H1 (cell line): Measurements from ENCODE around the gene DNLZ. TPM values are rescaled to one million over a fixed set of nuclear protein-coding genes. Genes with fewer than 3 reads are reported as not detected.

Experiments used
- CTCF ChIA-PET: fragments of 300-600 bp; sonication (Branson Sonifier 250); formaldehyde crosslinking; loops from one replicate; lab custom pipeline; 2021; ENCODE audit not compliant: partially characterized antibody; lab: Charles Lee
- POLR2A ChIA-PET: fragments of 300-600 bp; sonication (Branson Sonifier 250); formaldehyde crosslinking; loops from one replicate; lab custom pipeline; 2021; ENCODE audit warnings: inconsistent platforms; ENCODE audit not compliant: partially characterized antibody; lab: Charles Lee
- DNase-seq, 2 experiments: peaks; one replicate each; pipeline versions ENCODE4 v3.0.0 to v3.0.0-alpha.2; 2010 to 2022; ENCODE audit warnings: low spot score in 2 of 2, low read depth in 1 of 2, mixed read lengths in 1 of 2
- FAIRE-seq: peaks from 2 replicates; lab custom pipeline; 2011; peaks lifted over from hg19 to GRCh38; lab: Jason Lieb, UNC
- H2AFZ ChIP-seq: 2 replicates; pipeline ENCODE4 v1.8.1; 2012; ENCODE audit warnings: low read length, inconsistent platforms
- H2AK5ac ChIP-seq: 2 replicates; pipeline ENCODE4 v1.6.1; 2013; ENCODE audit warnings: low read depth, low read length
- H2BK120ac ChIP-seq: replicated peaks from 2 replicates; pipeline ENCODE3; 2013; ENCODE audit warnings: low read depth, low read length, inconsistent platforms
- H2BK12ac ChIP-seq: 2 replicates; pipeline ENCODE4 v1.6.1; 2013; ENCODE audit warnings: low read depth, low read length
- H2BK15ac ChIP-seq: 2 replicates; pipeline ENCODE4 v1.6.1; 2013; ENCODE audit warnings: low read length
- H2BK20ac ChIP-seq: 2 replicates; pipeline ENCODE4 v1.6.1; 2013; ENCODE audit warnings: low read length
- H2BK5ac ChIP-seq: 2 replicates; pipeline ENCODE4 v1.6.1; 2013; ENCODE audit warnings: low read depth, low read length
- H3K14ac ChIP-seq: 2 replicates; pipeline ENCODE4 v1.6.1; 2013; ENCODE audit warnings: inconsistent platforms; ENCODE audit not compliant: insufficient read length
- H3K18ac ChIP-seq: 2 replicates; pipeline ENCODE4 v1.6.1; 2013; ENCODE audit warnings: low read length; ENCODE audit errors: extremely low read depth
- H3K23ac ChIP-seq: 2 replicates; pipeline ENCODE4 v1.6.1; 2013; ENCODE audit warnings: inconsistent platforms; ENCODE audit not compliant: insufficient read length
- H3K23me2 ChIP-seq: 2 replicates; pipeline ENCODE4 v1.6.1; 2013; ENCODE audit warnings: low read depth, low read length
- H3K27ac ChIP-seq: 2 replicates; pipeline ENCODE4 v1.6.1; 2011; ENCODE audit warnings: low read depth, low read length, inconsistent platforms
- H3K27me3 ChIP-seq, 4 experiments: replicated peaks in 1 of 4; 1 replicate in 1 of 4; 2 replicates in 3 of 4; pipeline versions ENCODE4 v1.6.1 to v1.8.1; 2011 to 2013; ENCODE audit warnings: low read length in 3 of 4, mild to moderate bottlenecking in 3 of 4, inconsistent platforms in 2 of 4, mixed read lengths in 2 of 4, moderate library complexity in 1 of 4; ENCODE audit not compliant: control insufficient read depth in 3 of 4, insufficient read depth in 3 of 4; ENCODE audit errors: extremely low read depth in 1 of 4
- H3K36me3 ChIP-seq, 4 experiments: 2 replicates each; pipeline versions ENCODE4 v1.6.1 to v1.8.1; 2011 to 2013; ENCODE audit warnings: mild to moderate bottlenecking in 4 of 4, low read length in 3 of 4, moderate library complexity in 2 of 4, control low read depth in 1 of 4, inconsistent platforms in 1 of 4; ENCODE audit not compliant: insufficient read depth in 4 of 4, control insufficient read depth in 2 of 4
- H3K4ac ChIP-seq: replicated peaks from 2 replicates; pipeline ENCODE3; 2013; ENCODE audit warnings: low read length, low read depth, mixed read lengths, inconsistent platforms; ENCODE audit not compliant: insufficient read length
- H3K4me1 ChIP-seq, 4 experiments: replicated peaks in 1 of 4; 1 replicate in 1 of 4; 2 replicates in 3 of 4; pipeline versions ENCODE4 v1.6.1 to v1.8.1; 2011 to 2013; ENCODE audit warnings: low read length in 3 of 4, inconsistent platforms in 2 of 4, mixed read lengths in 1 of 4; ENCODE audit not compliant: insufficient read depth in 4 of 4, control insufficient read depth in 3 of 4
- H3K4me2 ChIP-seq, 2 experiments: 2 replicates each; pipeline versions ENCODE4 v1.6.1 to v1.8.1; 2011 to 2013; ENCODE audit warnings: low read depth in 2 of 2, low read length in 2 of 2, control low read depth in 1 of 2, inconsistent platforms in 1 of 2, mild to moderate bottlenecking in 1 of 2; ENCODE audit not compliant: insufficient read depth in 1 of 2
- H3K4me3 ChIP-seq, 4 experiments: fragments of 200-600, 300-600 bp in 1 of 4; sonication (generic), shearing (Covaris generic), sonication (Bioruptor Twin) in 1 of 4; 2 replicates each; pipeline versions ENCODE4 v1.5.1 to v1.8.1; 2011 to 2016; ENCODE audit warnings: low read length in 4 of 4, low read depth in 3 of 4, control low read depth in 2 of 4, inconsistent platforms in 2 of 4, mild to moderate bottlenecking in 2 of 4, mixed read lengths in 1 of 4, moderate library complexity in 1 of 4; ENCODE audit not compliant: insufficient read depth in 2 of 4; ENCODE audit errors: extremely low read depth in 1 of 4
- H3K56ac ChIP-seq: replicated peaks from 2 replicates; pipeline ENCODE3; 2013; ENCODE audit warnings: low read depth, mild to moderate bottlenecking, mixed read lengths, low read length, inconsistent platforms; ENCODE audit not compliant: insufficient read length
- H3K79me1 ChIP-seq: 2 replicates; pipeline ENCODE4 v1.6.1; 2013; ENCODE audit warnings: low read depth, low read length, control low read depth
- H3K79me2 ChIP-seq, 2 experiments: 2 replicates each; pipeline versions ENCODE4 v1.6.1 to v1.8.1; 2012 to 2013; ENCODE audit warnings: low read length in 2 of 2, mild to moderate bottlenecking in 2 of 2, inconsistent platforms in 1 of 2; ENCODE audit not compliant: insufficient read depth in 2 of 2, control insufficient read depth in 1 of 2
- H3K9ac ChIP-seq, 4 experiments: replicated peaks in 1 of 4; 1 replicate in 1 of 4; 2 replicates in 3 of 4; pipeline versions ENCODE4 v1.6.1 to v1.8.1; 2011 to 2013; ENCODE audit warnings: low read depth in 3 of 4, low read length in 3 of 4, control low read depth in 2 of 4, mild to moderate bottlenecking in 2 of 4, moderate library complexity in 2 of 4, inconsistent platforms in 1 of 4; ENCODE audit errors: extremely low read depth in 1 of 4
- H3K9me3 ChIP-seq, 2 experiments: 2 replicates each; pipeline versions ENCODE4 v1.6.1 to v1.8.1; 2012 to 2013; ENCODE audit warnings: mild to moderate bottlenecking in 2 of 2, moderate library complexity in 2 of 2, control low read depth in 1 of 2, inconsistent platforms in 1 of 2, low read depth in 1 of 2, low read length in 1 of 2, mixed read lengths in 1 of 2; ENCODE audit not compliant: insufficient read depth in 2 of 2
- H4K20me1 ChIP-seq, 2 experiments: replicated peaks in 1 of 2; 2 replicates each; pipeline versions ENCODE3 to v1.8.1; 2011 to 2013; ENCODE audit warnings: inconsistent platforms in 2 of 2, low read length in 2 of 2, mild to moderate bottlenecking in 1 of 2; ENCODE audit not compliant: insufficient read depth in 2 of 2, control insufficient read depth in 1 of 2
- H4K5ac ChIP-seq: 2 replicates; pipeline ENCODE4 v1.6.1; 2013; ENCODE audit warnings: low read length, low read depth, mixed read lengths, inconsistent platforms; ENCODE audit not compliant: insufficient read length
- H4K8ac ChIP-seq: 2 replicates; pipeline ENCODE4 v1.8.0; 2013; ENCODE audit warnings: mild to moderate bottlenecking, moderate library complexity, low read length, inconsistent platforms; ENCODE audit not compliant: insufficient read depth; ENCODE audit errors: extremely low read depth
- H4K91ac ChIP-seq: replicated peaks from 2 replicates; pipeline ENCODE3; 2013; ENCODE audit warnings: low read length, mixed read lengths, inconsistent platforms; ENCODE audit not compliant: insufficient read length
- CBX5 ChIP-seq: fragments of 300-800, 300-1000 bp; sonication (generic); IDR thresholded peaks from 2 replicates; pipeline ENCODE4 v1.7.1; 2016; ENCODE audit warnings: antibody characterized with exemption, low read length, low read depth
- CTCF ChIP-seq, 3 experiments: IDR thresholded peaks; 1 replicate in 2 of 3; 2 replicates in 1 of 3; pipeline versions ENCODE4 v1.5.1 to v1.6.1; 2011; ENCODE audit warnings: low read length in 3 of 3, mild to moderate bottlenecking in 3 of 3, inconsistent platforms in 2 of 3, low read depth in 1 of 3, moderate library complexity in 1 of 3; ENCODE audit not compliant: insufficient read depth in 1 of 3; ENCODE audit errors: control extremely low read depth in 1 of 3
- EZH2 ChIP-seq: fragments of 200-600 bp; sonication (generic); IDR thresholded peaks from 2 replicates; pipeline ENCODE4 v1.7.1; 2012; ENCODE audit warnings: low read depth, mild to moderate bottlenecking, moderate library complexity, low read length, inconsistent platforms; ENCODE audit not compliant: severe bottlenecking
- JUN ChIP-seq: IDR thresholded peaks from 2 replicates; pipeline ENCODE4 v1.6.1; 2011; ENCODE audit warnings: low read depth, mild to moderate bottlenecking, improper control_type of control experiment, low read length
- KDM1A ChIP-seq: fragments of 200-600, 300-600 bp; sonication (generic); IDR thresholded peaks from 2 replicates; pipeline ENCODE4 v1.7.1; 2016; ENCODE audit warnings: mild to moderate bottlenecking, low read length, borderline replicate concordance
- POU5F1 ChIP-seq: IDR thresholded peaks from 2 replicates; pipeline ENCODE4 v1.6.1; 2011; ENCODE audit warnings: low read depth, mild to moderate bottlenecking, low read length, moderate library complexity
- RFX5 ChIP-seq: IDR thresholded peaks from 2 replicates; pipeline ENCODE4 v1.6.1; 2011; ENCODE audit warnings: low read depth, low read length, improper control_type of control experiment, borderline replicate concordance
- RNF2 ChIP-seq: fragments of 200-900, 300-1000 bp; sonication (generic); IDR thresholded peaks from 2 replicates; pipeline ENCODE4 v1.7.1; 2016; ENCODE audit warnings: borderline replicate concordance, low read depth, mild to moderate bottlenecking, antibody characterized with exemption, low read length; ENCODE audit not compliant: poor library complexity, severe bottlenecking; ENCODE audit errors: missing control alignments
- SIRT6 ChIP-seq: IDR thresholded peaks from one replicate; pipeline ENCODE4 v1.7.1; 2012; ENCODE audit warnings: low read length, inconsistent platforms
- SRF ChIP-seq: IDR thresholded peaks from 2 replicates; pipeline ENCODE4 v1.6.1; 2011; ENCODE audit warnings: mild to moderate bottlenecking, low read depth, low read length, moderate library complexity
- TCF12 ChIP-seq: IDR thresholded peaks from 2 replicates; pipeline ENCODE4 v1.6.1; 2011; ENCODE audit warnings: low read depth, mild to moderate bottlenecking, low read length
- WGBS, 2 experiments: shearing (Covaris generic) in 1 of 2; methylation state at CpG; one replicate each; pipeline versions ENCODE4 v1.1.6 to v1.1.7; 2013 to 2015; ENCODE audit warnings: low lambda C conversion rate in 2 of 2, mixed read lengths in 2 of 2, inconsistent platforms in 1 of 2, low coverage in 1 of 2, missing lambda C conversion rate in 1 of 2; ENCODE audit not compliant: insufficient replicate concordance in 2 of 2, insufficient coverage in 1 of 2, insufficient read length in 1 of 2; ENCODE audit errors: extremely low coverage in 1 of 2, missing lambda C conversion rate in 1 of 2; 5-methylcytosine and 5-hydroxymethylcytosine counted together
- polyA plus RNA-seq, 7 experiments: library from polyadenylated mRNA; depleted of rRNA in 3 of 7; stranded (reverse) in 5 of 7; unstranded in 2 of 7; fragments of >200 nt in 5 of 7; fragments of 200-250 nt in 2 of 7; gene quantifications; 1 replicate in 5 of 7; 2 replicates in 1 of 7; 4 replicates in 1 of 7; pipeline versions ENCODE4 v1.2.1 to v1.2.3, GENCODE V29; 2011 to 2013; ENCODE audit warnings: missing spikeins in 2 of 7, mixed read lengths in 2 of 7
- total RNA-seq: library from RNA; stranded (reverse); fragmentation: NEBNext Ultra II Directional; extraction: Animal tissue kit (Norgen Biotek cat#: 25700); gene quantifications from 2 replicates; pipeline ENCODE4 v1.2.1, GENCODE V29; 2021

DNLZ gene
- total and polyA plus RNA-seq, 2 of the 8 experiments (the other 6 are each of a cell fraction or from before 2014, with no cell fraction given): 11.6 to 17.9 TPM

GRCh38 chr9:136379401-136379800, 15.9 kb upstream of the DNLZ start:
- no peaks in the 10 kb centered on the region for H3K27me3 ChIP-seq
- H3K14ac ChIP-seq: no peak overlapping the region
- no peak overlapping the region for H2BK120ac ChIP-seq
- H2AFZ ChIP-seq: no peak overlapping the region
- no peaks in the 10 kb centered on the region for H3K4me1 ChIP-seq
- no peak for TF ChIP-seq KDM1A
- TF ChIP-seq CBX5: no peak
- no peak for TF ChIP-seq RFX5
- no peak for TF ChIP-seq EZH2
- no peak for TF ChIP-seq SIRT6
- TF ChIP-seq RNF2: no peak
- TF ChIP-seq CTCF (IDR thresholded peaks at IDR 0.05; ENCODE audit: control extremely low read depth in 1 of 3, insufficient read depth in 1 of 3, low read depth in 1 of 3, low read length in 3 of 3): no peak
- no peak for TF ChIP-seq SRF
- TF ChIP-seq POU5F1: no peak
- TF ChIP-seq JUN: no peak
- no peak for TF ChIP-seq TCF12
- no peak overlapping the region for H2BK20ac ChIP-seq
- no peak overlapping the region for H3K23ac ChIP-seq
- H3K4me3 ChIP-seq: no peak overlapping the region
- H2BK12ac ChIP-seq: no peak overlapping the region
- H3K36me3 ChIP-seq: peaks cover 6 to 56% (median 24%) of the 10 kb centered on the region in 4 experiments; a peak in 7 of 8 replicates
- H2BK5ac ChIP-seq: no peak overlapping the region
- H3K9me3 ChIP-seq: no peaks in the 10 kb centered on the region
- FAIRE-seq (no peak), DNase-seq (no peak)
- peaks cover 7 to 14% of the 10 kb centered on the region in 2 experiments for H4K20me1 ChIP-seq
- H2AK5ac ChIP-seq: no peak overlapping the region
- no peak overlapping the region for H4K5ac ChIP-seq
- H3K4ac ChIP-seq: no peak overlapping the region
- ChIA-PET CTCF (interaction anchor here (1.1 to 2.2 kb wide), 3 partner anchors 13 to 107 kb away, joined by 3 to 10 read pairs (median 6); no protein-coding TSS in a partner anchor), POLR2A (interaction anchor here (1.1 to 3.2 kb wide), 6 partner anchors 7 to 79 kb away, joined by 3 to 19 read pairs (median 8); partner anchors contain the start of gene SNAPC4)
- H3K79me1 ChIP-seq: no peaks in the 10 kb centered on the region; the same call in 1 of the 2 replicates
- 0 out of 2 replicates have a peak overlapping the region, but pooled peaks have one; percentile 14 for H4K8ac ChIP-seq
- H3K18ac ChIP-seq: no peak overlapping the region
- no peak overlapping the region for H3K56ac ChIP-seq
- H3K23me2 ChIP-seq: no peaks in the 10 kb centered on the region
- no peak overlapping the region for H4K91ac ChIP-seq
- no peak overlapping the region for H3K27ac ChIP-seq
- WGBS, 2 experiments: 98% methylated on average over 11 of the region's 11 CpGs; no CpG with 5 or more reads in 1 of the 2 experiments
- no peak overlapping the region for H2BK15ac ChIP-seq
- H3K4me2 ChIP-seq: no peak overlapping the region
- H3K79me2 ChIP-seq: no peaks in the 10 kb centered on the region
- no peak overlapping the region for H3K9ac ChIP-seq
